GM21390 (cell line): Measurements from ENCODE around the gene ZNF337.
"Not testable (repeated sequence)": the region's sequence is repeated elsewhere in the genome, so short reads cannot be mapped to it uniquely, and the experiment has no call there.

ENCODE experiments used
- ATAC-seq: cut with Tn5 transposase; IDR thresholded peaks from one replicate; pipeline ENCODE4 v1.9.1; 2021; ENCODE audit not compliant: unreplicated experiment

ZNF337 gene

GRCh38 chr20:25695532-25696370 lies 902 bp downstream of the ZNF337 start:
- no peak for ATAC-seq

GRCh38 chr20:25692499-25692898 lies 4.2 kb downstream of the ZNF337 start:
- no peak for ATAC-seq

GRCh38 chr20:25690427-25690826 lies 6.2 kb downstream of the ZNF337 start:
- no peak for ATAC-seq

- ATAC-seq = peak; percentile 30
Measured at GRCh38 chr20:25686081-25687067, 10.3 kb downstream of the ZNF337 start.

- peak; percentile 80 for ATAC-seq
Measured at GRCh38 chr20:25685276-25686080, 11.2 kb downstream of the ZNF337 start.

GRCh38 chr20:25683826-25684225 lies 12.8 kb downstream of the ZNF337 start:
- ATAC-seq = not testable (repeated sequence)

GRCh38 chr20:25683050-25683449 lies 13.6 kb downstream of the ZNF337 start:
- ATAC-seq = no peak

GRCh38 chr20:25676164-25676809 lies 20.4 kb downstream of the ZNF337 start:
- ATAC-seq = no peak

GRCh38 chr20:25675161-25675560 lies 21.5 kb downstream of the ZNF337 start:
- ATAC-seq = no peak

- ATAC-seq = no peak
Measured at GRCh38 chr20:25672659-25673235, 23.9 kb downstream of the ZNF337 start.

GRCh38 chr20:25669826-25670422 lies 26.7 kb downstream of the ZNF337 start:
- ATAC-seq = no peak

- ATAC-seq = no peak
Measured at GRCh38 chr20:25668446-25668845, 28.2 kb downstream of the ZNF337 start.

GRCh38 chr20:25659999-25660398 lies 36.7 kb downstream of the ZNF337 start:
- no peak for ATAC-seq

- ATAC-seq = no peak
Measured at GRCh38 chr20:25654487-25654886, 42.2 kb downstream of the ZNF337 start.

GRCh38 chr20:25652866-25653265 lies 43.8 kb downstream of the ZNF337 start:
- not testable (repeated sequence) for ATAC-seq

GRCh38 chr20:25644814-25645213 lies 51.8 kb downstream of the ZNF337 start:
- no peak for ATAC-seq

GRCh38 chr20:25643716-25644115 lies 52.9 kb downstream of the ZNF337 start:
- ATAC-seq = no peak

GRCh38 chr20:25637247-25637646 lies 59.4 kb downstream of the ZNF337 start:
- ATAC-seq = no peak

- no peak for ATAC-seq
Measured at GRCh38 chr20:25632940-25633790, 63.5 kb downstream of the ZNF337 start.
